ENCODE measurements around the gene FXN. TPM values are rescaled to one million over a fixed set of nuclear protein-coding genes. Genes with fewer than 3 reads are reported as not detected.

Gene FXN
- total RNA-seq, 4 donors from 2014 or later: 2.4 to 7.3 (median 5.2) TPM

GRCh38 chr9:69003051-69003450 is 32.5 kb upstream of the FXN start:
- H3K27me3 ChIP-seq: no peaks in the 10 kb centered on the region
- H3K4me1 ChIP-seq: peaks cover 0 to 2% (median 0%) of the 10 kb centered on the region in 4 donors
- no peak for DNase-seq (ENCODE audit: low spot score in 2 of 2)
- 79 to 81% methylated on average over 8 of the region's 8 CpGs for WGBS, 2 donors
- H3K27ac ChIP-seq: no peak overlapping the region
- TF ChIP-seq EP300 (IDR thresholded peaks at IDR 0.05): no peak
- no peak for TF ChIP-seq CTCF (IDR thresholded peaks at IDR 0.05)
- no peak for TF ChIP-seq POLR2A (IDR thresholded peaks at IDR 0.05)
- no peaks in the 10 kb centered on the region for H3K36me3 ChIP-seq
- H3K9me3 ChIP-seq: no peaks in the 10 kb centered on the region
- H3K4me3 ChIP-seq: no peak overlapping the region

GRCh38 chr9:69004836-69005235 is 30.7 kb upstream of the FXN start:
- Histone ChIP-seq H3K9me3 (no peaks in the 10 kb centered on the region), H3K36me3 (no peaks in the 10 kb centered on the region), H3K27me3 (no peaks in the 10 kb centered on the region), H3K4me1 (no peaks in the 10 kb centered on the region), H3K27ac (no peak overlapping the region), H3K4me3 (no peak overlapping the region)
- TF ChIP-seq CTCF (IDR thresholded peaks at IDR 0.05) (no peak), POLR2A (IDR thresholded peaks at IDR 0.05) (no peak), EP300 (IDR thresholded peaks at IDR 0.05) (no peak)
- no peak for DNase-seq (ENCODE audit: low spot score in 2 of 2)
- 44 to 50% methylated on average over 2 of the region's 2 CpGs for WGBS, 2 donors

- H3K27me3 ChIP-seq: no peaks in the 10 kb centered on the region
- H3K4me3 ChIP-seq: no peak overlapping the region
- H3K36me3 ChIP-seq: no peaks in the 10 kb centered on the region
- no peaks in the 10 kb centered on the region for H3K9me3 ChIP-seq
- no peak overlapping the region for H3K27ac ChIP-seq
- WGBS, 2 donors: 78 to 79% methylated on average over 1 of the region's 1 CpG
- no peak for DNase-seq (ENCODE audit: low spot score in 2 of 2)
- TF ChIP-seq CTCF (IDR thresholded peaks at IDR 0.05) (no peak), EP300 (IDR thresholded peaks at IDR 0.05) (no peak), POLR2A (IDR thresholded peaks at IDR 0.05) (no peak)
- no peaks in the 10 kb centered on the region for H3K4me1 ChIP-seq
Measured at GRCh38 chr9:69009708-69010107, 25.8 kb upstream of the FXN start.

GRCh38 chr9:69012696-69013381 is 22.7 kb upstream of the FXN start:
- Histone ChIP-seq H3K36me3 (no peaks in the 10 kb centered on the region), H3K27ac (no peak overlapping the region), H3K27me3 (no peaks in the 10 kb centered on the region), H3K4me1 (peaks cover 0 to 4% (median 0%) of the 10 kb centered on the region in 4 donors), H3K9me3 (no peaks in the 10 kb centered on the region), H3K4me3 (no peak overlapping the region)
- DNase-seq (ENCODE audit: low spot score in 2 of 2): no peak
- 72 to 85% methylated on average over 13 to 18 of the region's 18 CpGs for WGBS, 2 donors
- TF ChIP-seq POLR2A (IDR thresholded peaks at IDR 0.05) (no peak), CTCF (IDR thresholded peaks at IDR 0.05) (no peak), EP300 (IDR thresholded peaks at IDR 0.05) (no peak)

- no peak overlapping the region for H3K27ac ChIP-seq
- H3K27me3 ChIP-seq: no peaks in the 10 kb centered on the region
- no peaks in the 10 kb centered on the region for H3K36me3 ChIP-seq
- TF ChIP-seq POLR2A (IDR thresholded peaks at IDR 0.05) (no peak), EP300 (IDR thresholded peaks at IDR 0.05) (no peak), CTCF (IDR thresholded peaks at IDR 0.05) (no peak)
- no peak overlapping the region for H3K4me3 ChIP-seq
- DNase-seq (ENCODE audit: low spot score in 2 of 2): no peak
- WGBS, 2 donors: 98 to 99% methylated on average over 25 to 26 of the region's 26 CpGs
- no peaks in the 10 kb centered on the region for H3K9me3 ChIP-seq
- H3K4me1 ChIP-seq: peaks cover 0 to 4% (median 0%) of the 10 kb centered on the region in 4 donors
Measured at GRCh38 chr9:69013382-69013727, 22.2 kb upstream of the FXN start.
